Stimulated activated naive CD8-positive, alpha-beta T cell treated with anti-CD3 and anti-CD28 coated beads, Interleukin-15, Interleukin-2, amounts not matched to agents 100 U/mL and 50 U/mL, for 24 hours (primary cell): Measurements from ENCODE around the gene TMEM88.
A peak's percentile ranks its signal among the peaks of the same experiment; 100 is the strongest.

Experiments
- ATAC-seq: fragments of 150-1000 bp; cut with Tn5 transposase; one replicate; pipeline ENCODE4 v1.10.0; 2021
- DNase-seq: peaks from one replicate; pipeline ENCODE4 v3.0.0; 2021

TMEM88 gene

GRCh38 chr17:7833011-7833794, 21.7 kb upstream of the TMEM88 start:
- ATAC-seq (no peak), DNase-seq (no peak)

GRCh38 chr17:7833795-7834541, 20.9 kb upstream of the TMEM88 start, which contains the start of gene KDM6B:
TSS of gene KDM6B (plus strand) at chr17:7834217. CDS start at chr17:7845555, 11,338 bp downstream.
- ATAC-seq = peak; percentile 72

GRCh38 chr17:7834542-7834956, 20.3 kb upstream of the TMEM88 start:
- DNase-seq (peak; percentile 72), ATAC-seq (peak; percentile 10)

More at GRCh38 chr17:7833795-7834541, 20.9 kb upstream of the TMEM88 start, which contains the start of gene KDM6B:
- DNase-seq = peak; percentile 90

- ATAC-seq = peak; percentile 60
- peak; percentile 94 for DNase-seq
These were observed 19.7 kb upstream of the TMEM88 start for GRCh38 chr17:7834957-7835813.

- DNase-seq (no peak), ATAC-seq (no peak)
These were observed 18.9 kb upstream of the TMEM88 start for GRCh38 chr17:7835814-7836595.

- ATAC-seq = no peak
- peak; percentile 75 for DNase-seq
These were observed 18.1 kb upstream of the TMEM88 start for GRCh38 chr17:7836596-7837407.

- ATAC-seq = no peak
- no peak for DNase-seq
These were observed 17.3 kb upstream of the TMEM88 start for GRCh38 chr17:7837408-7838088.

GRCh38 chr17:7838090-7839075, 16.5 kb upstream of the TMEM88 start:
- ATAC-seq = no peak

GRCh38 chr17:7839190-7839875, 15.5 kb upstream of the TMEM88 start:
- ATAC-seq = no peak
- no peak for DNase-seq

More at GRCh38 chr17:7838090-7839075, 16.5 kb upstream of the TMEM88 start:
- DNase-seq = no peak

GRCh38 chr17:7839876-7840261, 15.0 kb upstream of the TMEM88 start:
- DNase-seq (no peak), ATAC-seq (no peak)

- ATAC-seq (no peak), DNase-seq (no peak)
These were observed 14.4 kb upstream of the TMEM88 start for GRCh38 chr17:7840441-7840840.

- DNase-seq = no peak
These were observed 14.0 kb upstream of the TMEM88 start for GRCh38 chr17:7840875-7841274.

GRCh38 chr17:7841396-7841914, 13.4 kb upstream of the TMEM88 start:
- DNase-seq (peak; percentile 93), ATAC-seq (peak; percentile 48)

More at GRCh38 chr17:7840875-7841274, 14.0 kb upstream of the TMEM88 start:
- no peak for ATAC-seq

GRCh38 chr17:7841915-7842379, 12.9 kb upstream of the TMEM88 start:
- peak; percentile 7 for ATAC-seq
- peak; percentile 91 for DNase-seq

- peak; percentile 44 for ATAC-seq
These were observed 12.2 kb upstream of the TMEM88 start for GRCh38 chr17:7842380-7843256.

GRCh38 chr17:7843257-7843535, 11.7 kb upstream of the TMEM88 start:
- peak; percentile 0 for ATAC-seq
- DNase-seq = peak; percentile 73

More at GRCh38 chr17:7842380-7843256, 12.2 kb upstream of the TMEM88 start:
- DNase-seq = peak; percentile 95
